ENCODE data around the gene ATP2A1. TPM values are rescaled to one million over a fixed set of nuclear protein-coding genes. Genes with fewer than 3 reads are reported as not detected.

ATP2A1 gene
- total and polyA plus RNA-seq, 7 donors: 0.36 to 1.6 (median 0.85) TPM; not detected in 3

DNA sequence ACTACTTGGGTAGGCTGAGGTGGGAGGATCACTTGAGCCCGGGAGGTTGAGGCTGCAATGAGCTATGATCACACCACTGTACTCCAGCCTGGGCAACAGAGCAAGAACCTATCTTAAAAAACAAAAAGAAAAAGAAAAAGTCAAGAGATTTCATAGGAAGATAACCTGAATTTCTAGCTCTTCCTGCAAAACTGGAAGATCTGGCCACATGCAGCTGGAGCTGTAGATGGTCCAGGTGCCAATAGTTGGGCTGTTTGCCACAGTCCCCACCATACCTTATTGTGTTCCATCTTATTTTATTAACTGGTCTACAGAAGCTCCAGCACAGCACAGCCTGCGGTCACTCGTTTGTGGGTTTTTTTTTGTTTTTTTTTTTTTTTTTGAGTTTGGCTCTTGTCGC, 15.0 kb downstream of the ATP2A1 start:
- no peaks in the 10 kb centered on the region for H3K27me3 ChIP-seq
- no peak for TF ChIP-seq POLR2A (IDR thresholded peaks at IDR 0.05)
- no peak for TF ChIP-seq EP300 (IDR thresholded peaks at IDR 0.05)
- TF ChIP-seq, protein P1, sequence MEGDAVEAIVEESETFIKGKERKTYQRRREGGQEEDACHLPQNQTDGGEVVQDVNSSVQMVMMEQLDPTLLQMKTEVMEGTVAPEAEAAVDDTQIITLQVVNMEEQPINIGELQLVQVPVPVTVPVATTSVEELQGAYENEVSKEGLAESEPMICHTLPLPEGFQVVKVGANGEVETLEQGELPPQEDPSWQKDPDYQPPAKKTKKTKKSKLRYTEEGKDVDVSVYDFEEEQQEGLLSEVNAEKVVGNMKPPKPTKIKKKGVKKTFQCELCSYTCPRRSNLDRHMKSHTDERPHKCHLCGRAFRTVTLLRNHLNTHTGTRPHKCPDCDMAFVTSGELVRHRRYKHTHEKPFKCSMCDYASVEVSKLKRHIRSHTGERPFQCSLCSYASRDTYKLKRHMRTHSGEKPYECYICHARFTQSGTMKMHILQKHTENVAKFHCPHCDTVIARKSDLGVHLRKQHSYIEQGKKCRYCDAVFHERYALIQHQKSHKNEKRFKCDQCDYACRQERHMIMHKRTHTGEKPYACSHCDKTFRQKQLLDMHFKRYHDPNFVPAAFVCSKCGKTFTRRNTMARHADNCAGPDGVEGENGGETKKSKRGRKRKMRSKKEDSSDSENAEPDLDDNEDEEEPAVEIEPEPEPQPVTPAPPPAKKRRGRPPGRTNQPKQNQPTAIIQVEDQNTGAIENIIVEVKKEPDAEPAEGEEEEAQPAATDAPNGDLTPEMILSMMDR (IDR thresholded peaks at IDR 0.05): no peak
- no peak for TF ChIP-seq POLR2AphosphoS5 (IDR thresholded peaks at IDR 0.05)
- no peaks in the 10 kb centered on the region for H3K4me1 ChIP-seq
- no peak for DNase-seq
- H3K4me3 ChIP-seq: no peak overlapping the region
- H3K36me3 ChIP-seq: no peaks in the 10 kb centered on the region
- H3K9me3 ChIP-seq: no peaks in the 10 kb centered on the region
- no peak overlapping the region for H3K27ac ChIP-seq
- 94 to 95% methylated on average over 4 of the region's 4 CpGs for WGBS, 2 donors
- intact Hi-C loops (cut with DNase I): no loop called here

DNA sequence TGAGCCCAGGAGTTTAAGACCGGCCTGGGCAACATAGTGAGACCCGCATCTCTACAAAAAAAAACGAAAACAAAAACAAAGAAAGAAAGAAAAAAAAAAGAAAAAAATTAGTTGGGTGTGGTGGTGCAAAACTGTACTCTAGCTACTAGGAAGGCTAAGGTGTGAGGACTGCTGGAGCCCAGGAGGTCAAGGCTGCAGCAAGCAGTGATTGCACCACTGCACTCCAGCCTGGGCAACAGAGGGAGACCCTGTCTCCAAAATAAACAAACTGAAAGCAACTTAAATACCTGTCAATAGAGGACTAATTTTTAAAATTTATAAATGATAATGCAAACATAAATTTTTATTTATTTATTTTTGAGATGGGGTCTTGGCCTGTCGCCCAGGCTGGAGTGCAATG, 17.3 kb downstream of the ATP2A1 start:
- 93 to 96% methylated on average over 4 of the region's 4 CpGs for WGBS, 2 donors
- no peaks in the 10 kb centered on the region for H3K4me1 ChIP-seq
- no peaks in the 10 kb centered on the region for H3K9me3 ChIP-seq
- TF ChIP-seq POLR2A (IDR thresholded peaks at IDR 0.05) (no peak), EP300 (IDR thresholded peaks at IDR 0.05) (no peak), POLR2AphosphoS5 (IDR thresholded peaks at IDR 0.05) (no peak)
- TF ChIP-seq, protein P1 (IDR thresholded peaks at IDR 0.05): no peak
- no peaks in the 10 kb centered on the region for H3K27me3 ChIP-seq
- intact Hi-C loops (cut with DNase I): no loop called here
- no peak for DNase-seq
- H3K36me3 ChIP-seq: no peaks in the 10 kb centered on the region
- no peak overlapping the region for H3K4me3 ChIP-seq
- H3K27ac ChIP-seq: no peak overlapping the region

DNA sequence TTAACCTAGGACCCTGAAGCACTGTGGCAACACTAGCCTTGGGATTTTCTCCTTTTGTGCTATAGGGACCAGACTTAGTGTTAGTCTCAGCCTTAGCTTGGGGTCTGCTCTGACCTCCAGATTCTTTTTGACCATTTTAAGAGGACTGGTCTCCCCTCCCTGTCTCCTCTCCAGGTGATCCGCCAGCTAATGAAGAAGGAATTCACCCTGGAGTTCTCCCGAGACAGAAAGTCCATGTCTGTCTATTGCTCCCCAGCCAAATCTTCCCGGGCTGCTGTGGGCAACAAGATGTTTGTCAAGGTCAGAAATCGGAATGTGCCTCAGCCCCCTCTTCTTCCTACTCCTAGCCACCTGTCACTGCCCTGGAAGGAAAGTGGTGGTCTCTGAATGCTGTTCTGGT, 19.5 kb downstream of the ATP2A1 start:
- no peaks in the 10 kb centered on the region for H3K27me3 ChIP-seq
- no peaks in the 10 kb centered on the region for H3K36me3 ChIP-seq
- WGBS, 2 donors: 89 to 91% methylated on average over 4 of the region's 4 CpGs
- intact Hi-C loops (cut with DNase I): no loop called here
- no peaks in the 10 kb centered on the region for H3K9me3 ChIP-seq
- H3K4me1 ChIP-seq: no peaks in the 10 kb centered on the region
- no peak for DNase-seq
- TF ChIP-seq POLR2A (IDR thresholded peaks at IDR 0.05): no peak
- TF ChIP-seq, protein P1 (IDR thresholded peaks at IDR 0.05): no peak
- TF ChIP-seq EP300 (IDR thresholded peaks at IDR 0.05): no peak
- no peak for TF ChIP-seq POLR2AphosphoS5 (IDR thresholded peaks at IDR 0.05)
- H3K4me3 ChIP-seq: no peak overlapping the region
- H3K27ac ChIP-seq: no peak overlapping the region

DNA sequence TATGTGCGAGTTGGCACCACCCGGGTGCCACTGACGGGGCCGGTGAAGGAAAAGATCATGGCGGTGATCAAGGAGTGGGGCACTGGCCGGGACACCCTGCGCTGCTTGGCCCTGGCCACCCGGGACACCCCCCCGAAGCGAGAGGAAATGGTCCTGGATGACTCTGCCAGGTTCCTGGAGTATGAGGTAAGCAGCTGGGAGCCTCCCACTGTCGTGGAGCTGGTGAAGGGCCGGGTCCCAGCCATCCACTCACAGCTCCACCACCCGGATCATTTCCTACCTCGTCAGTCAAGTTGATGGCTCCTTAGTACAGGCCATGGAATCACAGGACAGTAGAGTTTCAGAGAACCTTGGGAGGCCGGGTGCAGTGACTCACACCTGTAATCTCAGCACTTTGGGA, 20.0 kb downstream of the ATP2A1 start:
- H3K27me3 ChIP-seq: no peaks in the 10 kb centered on the region
- no peaks in the 10 kb centered on the region for H3K9me3 ChIP-seq
- H3K27ac ChIP-seq: no peak overlapping the region
- H3K36me3 ChIP-seq: no peaks in the 10 kb centered on the region
- no peaks in the 10 kb centered on the region for H3K4me1 ChIP-seq
- 94% methylated on average over 15 of the region's 15 CpGs for WGBS, 2 donors
- DNase-seq: no peak
- no peak for TF ChIP-seq EP300 (IDR thresholded peaks at IDR 0.05)
- no peak for TF ChIP-seq POLR2A (IDR thresholded peaks at IDR 0.05)
- TF ChIP-seq, protein P1 (IDR thresholded peaks at IDR 0.05): no peak
- no peak for TF ChIP-seq POLR2AphosphoS5 (IDR thresholded peaks at IDR 0.05)
- intact Hi-C loops (cut with DNase I): no loop called here
- H3K4me3 ChIP-seq: no peak overlapping the region

DNA sequence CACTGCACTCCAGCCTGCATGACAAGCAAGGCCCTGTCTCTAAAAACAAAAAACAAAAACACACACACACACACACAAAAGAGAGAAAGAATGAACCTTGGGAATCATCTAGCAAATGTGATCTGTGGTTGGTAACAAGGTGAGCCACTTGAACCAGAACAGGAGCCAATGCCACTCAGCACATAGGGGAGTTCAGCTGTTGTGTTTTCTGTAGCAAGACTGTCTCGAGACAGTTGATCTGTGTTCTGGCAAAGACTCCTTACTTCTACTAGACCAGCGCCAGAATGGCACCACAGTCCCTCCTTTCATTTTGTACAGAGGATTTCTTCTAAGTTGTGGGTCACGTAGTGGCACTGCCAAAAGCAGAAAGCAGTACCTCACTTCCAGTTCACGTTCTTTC, 20.7 kb downstream of the ATP2A1 start:
- Histone ChIP-seq H3K27ac (no peak overlapping the region), H3K4me1 (no peaks in the 10 kb centered on the region), H3K27me3 (no peaks in the 10 kb centered on the region), H3K9me3 (no peaks in the 10 kb centered on the region), H3K36me3 (no peaks in the 10 kb centered on the region), H3K4me3 (no peak overlapping the region)
- DNase-seq: no peak
- intact Hi-C loops (cut with DNase I): no loop called here
- WGBS, 2 donors: 91 to 97% methylated on average over 4 of the region's 4 CpGs
- TF ChIP-seq, protein P1 (IDR thresholded peaks at IDR 0.05): no peak
- no peak for TF ChIP-seq POLR2A (IDR thresholded peaks at IDR 0.05)
- no peak for TF ChIP-seq EP300 (IDR thresholded peaks at IDR 0.05)
- TF ChIP-seq POLR2AphosphoS5 (IDR thresholded peaks at IDR 0.05): no peak
